ENCODE measurements around the gene HOXD4.

The HOXD4 gene

GRCh38 chr2:176130147-176130956, 21.0 kb upstream of the HOXD4 start (continued):
- TF ChIP-seq ZNF830 (tag by site-specific recombination; IDR thresholded peaks at IDR 0.05; ENCODE audit: low read depth) (no peak), SETDB1 (IDR thresholded peaks at IDR 0.05; ENCODE audit: insufficient read length, low read length) (no peak), YY1 (tag by site-specific recombination; IDR thresholded peaks at IDR 0.05) (0 out of 2 replicates have a peak, but pooled peaks have one; percentile 17), ZSCAN5A (tag by site-specific recombination; IDR thresholded peaks at IDR 0.05) (no peak), ZBTB11 (tag by site-specific recombination; conservative IDR thresholded peaks at IDR 0.05; ENCODE audit: low read depth) (peak; percentile 28; the same call in 1 of the 2 replicates), ZNF747 (tag by site-specific recombination; IDR thresholded peaks at IDR 0.05) (no peak), PRDM1 (tag by site-specific recombination; IDR thresholded peaks at IDR 0.05) (no peak), ZNF211 (tag by site-specific recombination; IDR thresholded peaks at IDR 0.05; ENCODE audit: low read depth) (no peak), GFI1B (tag by site-specific recombination; IDR thresholded peaks at IDR 0.05) (peak; percentile 82), ZNF530 (tag by site-specific recombination; IDR thresholded peaks at IDR 0.05; ENCODE audit: low read depth) (no peak), ZNF488 (tag by site-specific recombination; IDR thresholded peaks at IDR 0.05) (no peak), BCL6B (tag by site-specific recombination; IDR thresholded peaks at IDR 0.05) (no peak), ZNF704 (tag by site-specific recombination; IDR thresholded peaks at IDR 0.05) (no peak), ZNF416 (tag by site-specific recombination; IDR thresholded peaks at IDR 0.05) (no peak), ZNF561 (tag by site-specific recombination; IDR thresholded peaks at IDR 0.05; ENCODE audit: borderline replicate concordance) (peak; percentile 42; the same call in 1 of the 2 replicates), ZNF433 (tag by site-specific recombination; IDR thresholded peaks at IDR 0.05; ENCODE audit: low read depth) (no peak), GLIS2 (tag by site-specific recombination; IDR thresholded peaks at IDR 0.05) (peak; percentile 83), ZNF629 (tag by site-specific recombination; IDR thresholded peaks at IDR 0.05) (peak; percentile 37; the same call in 1 of the 2 replicates), PRDM2 (tag by site-specific recombination; IDR thresholded peaks at IDR 0.05; ENCODE audit: borderline replicate concordance) (no peak), ZNF791 (tag by site-specific recombination; IDR thresholded peaks at IDR 0.05) (no peak), KLF10 (tag by site-specific recombination; IDR thresholded peaks at IDR 0.05) (peak; percentile 48; the same call in 1 of the 2 replicates), ZNF155 (tag by site-specific recombination; IDR thresholded peaks at IDR 0.05) (no peak), ZNF623 (tag by site-specific recombination; IDR thresholded peaks at IDR 0.05) (no peak), ZNF2 (tag by site-specific recombination; IDR thresholded peaks at IDR 0.05) (no peak), ZNF548 (tag by site-specific recombination; IDR thresholded peaks at IDR 0.05) (no peak), ZNF394 (tag by site-specific recombination; IDR thresholded peaks at IDR 0.05; ENCODE audit: borderline replicate concordance) (no peak)
